HG02763 (cell line): ENCODE measurements around the gene PGBD5.
"Not testable (repeated sequence)": the region's sequence is repeated elsewhere in the genome, so short reads cannot be mapped to it uniquely, and the experiment has no call there.

Experiments
- ATAC-seq: cut with Tn5 transposase; IDR thresholded peaks from one replicate; pipeline ENCODE4 v1.9.1; 2021; ENCODE audit warnings: mild to moderate bottlenecking, moderate library complexity; ENCODE audit not compliant: unreplicated experiment

The PGBD5 gene

GRCh38 chr1:230425252-230426091, 660 bp downstream of the PGBD5 start:
- ATAC-seq, result peak; percentile 10

DNA sequence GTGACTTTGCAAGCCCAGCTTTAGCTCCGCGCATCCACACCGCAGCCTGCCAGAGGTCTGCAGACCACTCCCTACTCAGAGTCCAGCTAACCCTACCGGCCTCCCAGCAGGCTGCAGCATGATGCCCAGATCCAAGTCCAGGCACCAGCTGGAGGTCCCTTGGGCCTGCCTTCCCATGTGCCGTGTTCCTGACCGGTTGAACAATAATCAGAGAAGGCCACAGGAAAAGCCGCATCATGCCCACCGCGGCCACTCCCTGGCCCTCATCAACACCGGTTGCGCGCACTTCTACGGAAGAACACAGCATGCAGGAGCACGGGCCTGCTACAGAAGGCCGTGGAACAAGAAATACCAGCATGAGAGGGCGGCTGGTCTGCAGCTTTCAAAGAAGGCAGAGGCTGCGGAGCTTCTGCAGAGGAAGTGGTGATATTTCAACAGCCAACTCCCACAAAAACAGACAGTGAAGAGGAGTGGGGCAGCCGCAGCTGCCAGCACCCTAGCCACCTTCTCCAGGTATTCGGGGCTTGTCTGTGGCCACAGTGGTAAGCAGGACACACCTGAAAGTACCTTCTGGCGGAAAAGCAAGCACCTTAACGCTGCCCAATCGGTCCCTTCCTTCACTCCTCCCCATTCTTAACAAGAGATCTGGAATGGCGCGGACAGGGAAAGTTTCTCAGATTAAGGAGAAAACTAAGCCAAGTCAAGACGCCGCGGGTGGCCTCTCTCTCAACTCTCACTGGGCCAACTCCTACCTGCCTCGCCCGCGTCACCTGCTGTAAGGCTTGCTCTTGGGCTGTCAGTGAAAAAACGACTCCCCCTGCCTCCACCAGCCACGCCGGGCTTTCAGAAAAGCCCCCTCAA, 1.5 kb downstream of the PGBD5 start:
- no peak for ATAC-seq

DNA sequence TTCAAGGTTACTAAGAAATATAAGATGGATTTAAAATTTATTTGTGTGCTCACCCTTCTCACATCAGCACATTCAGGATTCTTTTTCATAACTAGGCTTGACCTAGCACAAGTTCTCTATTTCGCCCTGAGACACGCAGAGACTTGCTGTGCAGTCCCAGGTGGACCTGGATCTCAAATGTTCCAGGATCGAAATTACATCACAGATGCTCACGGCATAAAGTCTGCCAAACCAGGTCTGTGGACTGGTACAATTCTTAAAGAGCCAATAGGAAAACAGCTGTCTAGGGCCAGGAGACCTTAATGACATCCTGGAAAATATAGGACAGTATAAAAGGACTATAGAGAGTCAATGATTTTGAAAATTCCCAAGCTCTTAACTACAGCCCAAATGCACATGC, 2.2 kb downstream of the PGBD5 start:
- no peak for ATAC-seq

GRCh38 chr1:230423261-230423660, 2.9 kb downstream of the PGBD5 start:
- ATAC-seq, result no peak

DNA sequence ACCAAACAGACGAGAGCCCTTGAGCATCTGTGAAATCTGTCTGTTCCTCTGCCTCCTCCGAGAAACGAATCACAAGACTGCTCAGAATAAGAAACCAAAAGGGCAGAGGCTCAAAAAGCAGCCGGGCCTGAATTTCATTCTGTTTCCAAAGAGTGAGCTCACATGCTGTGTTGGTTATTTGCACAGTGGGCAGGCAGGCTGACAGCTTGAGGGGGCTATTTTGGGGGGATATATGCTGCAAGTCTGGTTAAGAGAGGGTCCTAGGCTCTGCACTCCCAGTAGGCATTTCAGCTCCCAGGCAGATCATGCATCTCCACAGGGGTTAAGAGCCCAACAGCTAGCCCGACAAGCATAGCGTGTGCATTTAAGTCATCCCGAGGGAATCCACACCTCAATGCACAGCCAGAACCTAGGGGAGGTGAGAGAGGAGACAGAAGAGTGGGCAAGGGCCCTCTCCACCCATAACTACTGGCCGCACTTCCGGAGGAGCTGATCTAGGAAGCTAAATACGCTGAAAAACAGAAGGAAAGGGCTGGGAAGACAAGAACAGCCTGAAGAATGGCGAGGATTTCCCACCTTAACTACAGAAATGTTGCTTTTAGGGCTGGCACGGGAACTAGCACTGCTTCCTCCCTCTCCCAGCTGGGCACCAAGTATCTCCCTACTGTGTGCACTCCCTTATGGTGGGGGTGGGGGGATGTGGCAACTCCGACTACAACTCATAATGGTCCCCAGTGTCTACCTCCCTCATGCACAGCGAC, 3.7 kb downstream of the PGBD5 start:
- no peak for ATAC-seq

GRCh38 chr1:230421481-230421880, 4.7 kb downstream of the PGBD5 start:
- ATAC-seq, result no peak

DNA sequence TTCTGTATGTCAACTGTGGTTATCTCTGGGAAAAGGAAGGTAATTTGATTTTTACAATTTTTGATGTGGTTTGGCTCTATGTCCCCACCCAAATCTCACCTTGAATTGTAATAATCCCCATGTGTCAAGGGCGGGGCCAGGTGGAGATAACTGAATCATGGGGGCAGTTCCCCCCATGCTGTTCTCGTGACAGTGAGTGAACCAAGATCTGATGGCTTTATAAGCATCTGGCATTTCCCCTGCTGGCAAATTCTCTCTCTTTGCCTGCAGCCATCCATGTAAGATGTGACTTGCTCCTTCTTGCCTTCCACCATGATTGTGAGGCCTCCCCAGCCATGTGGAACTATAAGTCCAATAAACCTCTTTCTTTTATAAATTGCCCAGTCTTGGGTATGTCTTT, 5.8 kb downstream of the PGBD5 start:
- ATAC-seq, result not testable (repeated sequence)

DNA sequence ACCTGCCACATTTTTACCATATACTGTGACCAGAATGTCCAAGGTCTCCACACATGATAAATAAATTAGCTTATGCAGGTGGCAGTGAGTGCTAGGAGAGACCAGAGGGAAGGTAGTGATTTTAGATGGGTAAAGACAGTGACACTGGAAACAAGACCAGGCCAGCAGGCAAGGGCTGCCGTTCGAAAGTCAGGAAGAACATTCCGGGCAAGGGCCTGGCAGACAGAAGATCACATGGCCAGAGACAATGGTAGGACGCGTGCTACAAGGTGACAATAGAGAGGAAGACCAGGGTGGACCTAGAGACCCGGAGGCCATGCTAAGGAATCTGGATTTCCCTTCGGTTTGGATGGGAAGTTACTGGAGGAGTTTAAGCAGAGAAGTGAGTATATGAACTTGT, 9.7 kb downstream of the PGBD5 start:
- no peak for ATAC-seq

GRCh38 chr1:230415405-230416132, 10.6 kb downstream of the PGBD5 start:
- ATAC-seq, result no peak

DNA sequence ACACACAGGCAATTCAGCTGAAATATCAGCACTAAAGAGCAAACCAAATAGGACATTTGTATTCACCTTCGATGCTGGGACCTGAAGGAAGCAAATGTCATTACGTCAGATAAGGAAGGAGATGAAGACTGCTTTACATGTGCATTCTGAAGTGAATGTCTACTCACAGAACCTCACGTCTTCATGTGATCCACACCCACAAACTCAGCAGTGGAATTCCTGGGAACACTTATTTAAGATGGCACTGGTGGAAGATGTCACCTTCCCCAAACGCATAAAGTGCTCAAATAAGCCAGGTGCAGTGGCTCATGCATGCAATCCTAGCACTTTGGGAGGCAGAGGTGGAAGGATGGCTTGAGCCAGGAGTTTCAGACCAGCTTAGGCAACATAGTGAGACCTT, 11.4 kb downstream of the PGBD5 start:
- ATAC-seq, result no peak

- no peak for ATAC-seq
Measured at GRCh38 chr1:230414102-230414501, 12.0 kb downstream of the PGBD5 start.

DNA sequence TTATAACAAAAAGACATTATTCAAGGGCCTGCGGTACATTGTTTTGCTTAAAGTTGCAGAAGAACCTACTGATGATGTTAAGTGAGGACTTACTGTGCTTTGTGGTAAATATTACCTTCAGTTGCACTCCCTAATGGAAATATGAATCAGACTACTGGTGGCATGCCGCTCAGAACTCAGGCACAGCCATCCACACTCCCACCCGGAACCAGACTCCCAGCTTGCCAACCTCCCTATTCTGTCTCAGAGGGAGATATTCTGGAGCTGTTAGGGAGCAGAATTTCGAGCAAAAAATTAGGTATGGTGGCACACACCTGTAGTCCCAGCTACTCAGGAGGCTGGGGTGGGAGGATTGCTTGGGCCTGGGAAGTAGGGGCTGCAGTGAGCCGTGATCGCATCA, 13.1 kb downstream of the PGBD5 start:
- no peak for ATAC-seq

GRCh38 chr1:230408971-230409370, 17.2 kb downstream of the PGBD5 start:
- ATAC-seq, result no peak

DNA sequence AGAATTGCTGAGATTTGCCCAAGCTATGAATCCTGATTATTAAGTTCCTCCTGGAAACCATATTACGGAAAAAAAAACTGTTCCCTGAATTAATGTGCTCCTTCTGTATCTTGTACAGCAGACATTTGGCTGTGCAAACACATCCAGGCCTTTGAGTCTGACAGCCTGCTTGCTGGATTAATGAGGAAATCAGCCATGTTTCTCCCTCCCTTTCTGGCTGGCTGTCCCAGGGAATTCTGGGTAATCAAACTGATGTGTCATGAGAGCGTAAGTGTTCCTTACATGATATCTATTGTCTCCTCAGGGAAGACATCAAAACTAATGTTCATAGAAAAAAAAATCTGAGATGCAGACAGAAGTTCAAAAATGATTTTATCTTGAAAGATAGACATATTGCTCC, 18.8 kb downstream of the PGBD5 start:
- no peak for ATAC-seq

GRCh38 chr1:230406727-230407126, 19.4 kb downstream of the PGBD5 start:
- ATAC-seq, result not testable (repeated sequence)

GRCh38 chr1:230403442-230403841, 22.7 kb downstream of the PGBD5 start:
- no peak for ATAC-seq

GRCh38 chr1:230401763-230402294, 24.3 kb downstream of the PGBD5 start:
- ATAC-seq, result no peak

DNA sequence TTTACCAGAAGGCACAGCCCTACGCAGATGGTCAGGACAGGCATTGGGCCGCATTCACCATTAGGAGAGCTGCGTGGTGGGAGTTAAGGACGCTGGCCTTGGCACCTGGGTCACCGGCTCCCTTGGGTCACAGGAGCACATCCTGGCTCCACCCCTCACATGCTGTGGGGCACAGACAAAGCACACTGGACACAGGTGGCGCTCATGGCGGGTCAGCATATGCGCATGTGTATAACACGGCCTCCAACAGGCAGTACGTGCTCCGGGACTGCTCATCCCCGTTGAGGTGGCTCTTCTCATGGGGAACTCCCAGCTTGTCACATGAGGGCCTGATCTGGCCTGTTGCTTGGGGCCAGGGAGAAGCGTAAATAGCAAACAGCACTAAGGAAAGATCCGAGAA, 25.0 kb downstream of the PGBD5 start:
- ATAC-seq, result no peak

GRCh38 chr1:230400007-230400344, 26.2 kb downstream of the PGBD5 start:
- no peak for ATAC-seq

DNA sequence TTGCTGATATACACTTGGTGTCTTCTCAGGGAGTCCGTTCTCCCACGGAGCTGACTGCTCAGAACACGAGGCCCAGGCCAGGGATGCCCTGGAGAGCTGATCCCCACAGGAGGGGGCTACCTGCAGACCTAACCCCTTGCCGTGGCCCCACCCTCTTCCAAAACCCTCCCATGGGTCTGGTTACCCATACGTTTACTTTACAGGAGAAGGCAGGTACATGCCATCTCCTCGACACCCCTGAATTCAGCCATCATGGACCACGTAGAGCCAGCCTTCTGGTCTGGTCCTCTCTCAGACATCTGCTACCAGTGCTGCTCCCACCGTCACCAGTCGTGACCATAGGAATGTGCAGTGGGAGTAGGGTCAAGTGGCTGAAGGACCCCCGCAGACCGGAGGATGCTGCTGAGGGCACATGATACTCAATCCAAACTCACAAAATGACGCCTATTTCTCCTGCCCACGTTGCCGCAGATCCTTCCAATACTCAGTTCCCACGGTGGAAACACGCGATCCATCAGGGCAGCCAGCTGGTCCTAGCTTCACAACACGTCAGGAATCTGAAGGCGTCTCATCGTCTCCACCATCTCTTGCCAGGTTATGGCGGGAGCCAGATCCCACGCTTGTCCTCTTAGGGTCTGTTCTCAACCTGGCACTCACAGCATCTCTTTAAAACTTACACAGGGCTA, 26.7 kb downstream of the PGBD5 start:
- ATAC-seq, result no peak
